GM18508 (cell line): ENCODE results near the gene GNG2.

Source experiments
- ATAC-seq: cut with Tn5 transposase; IDR thresholded peaks from one replicate; pipeline ENCODE4 v1.9.1; 2021; ENCODE audit warnings: moderate number of reproducible peaks; ENCODE audit not compliant: insufficient read depth, unreplicated experiment

The GNG2 gene

GRCh38 chr14:51938137-51938536 is 77.7 kb downstream of the GNG2 start:
- ATAC-seq: no peak

- no peak for ATAC-seq
Measured at GRCh38 chr14:51938821-51939220, 78.4 kb downstream of the GNG2 start.

- ATAC-seq: no peak
Measured at GRCh38 chr14:51939226-51939625, 78.8 kb downstream of the GNG2 start.

DNA sequence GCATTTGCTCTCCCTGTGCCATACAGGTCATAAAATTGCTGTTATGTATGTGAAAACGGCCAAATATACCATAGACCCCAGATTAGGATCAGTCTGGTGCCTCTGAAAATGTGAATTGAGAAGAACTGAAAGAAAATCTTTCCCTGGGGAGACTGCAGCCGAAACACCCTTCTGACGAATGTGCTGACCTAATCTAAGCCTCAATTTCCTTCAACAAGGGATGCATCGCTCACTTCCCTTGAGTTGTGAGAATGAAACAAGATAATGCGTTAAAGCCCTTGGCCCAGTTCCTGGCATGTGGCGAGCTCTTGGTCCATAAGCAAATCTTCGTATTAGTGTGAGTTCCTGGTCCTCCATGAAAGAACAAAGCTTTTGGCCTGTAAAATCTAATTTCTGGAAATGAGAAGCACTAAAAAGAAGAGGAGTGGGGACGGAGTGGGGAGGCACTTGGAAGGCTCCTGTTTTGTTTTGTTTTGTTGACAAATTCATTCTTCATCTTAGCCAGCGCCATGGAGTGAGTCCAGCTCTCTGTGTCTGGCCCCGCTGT is 79.4 kb downstream of the GNG2 start:
- no peak for ATAC-seq

- no peak for ATAC-seq
Measured at GRCh38 chr14:51942971-51943370, 82.6 kb downstream of the GNG2 start.

GRCh38 chr14:51950007-51950406 is 89.6 kb downstream of the GNG2 start:
- no peak for ATAC-seq

- no peak for ATAC-seq
Measured at GRCh38 chr14:51951656-51952055, 91.2 kb downstream of the GNG2 start.

- no peak for ATAC-seq
Measured at GRCh38 chr14:51954031-51954430, 93.6 kb downstream of the GNG2 start.

- no peak for ATAC-seq
Measured at GRCh38 chr14:51954657-51955056, 94.2 kb downstream of the GNG2 start.

GRCh38 chr14:51957950-51958349 is 97.5 kb downstream of the GNG2 start:
- no peak for ATAC-seq

DNA sequence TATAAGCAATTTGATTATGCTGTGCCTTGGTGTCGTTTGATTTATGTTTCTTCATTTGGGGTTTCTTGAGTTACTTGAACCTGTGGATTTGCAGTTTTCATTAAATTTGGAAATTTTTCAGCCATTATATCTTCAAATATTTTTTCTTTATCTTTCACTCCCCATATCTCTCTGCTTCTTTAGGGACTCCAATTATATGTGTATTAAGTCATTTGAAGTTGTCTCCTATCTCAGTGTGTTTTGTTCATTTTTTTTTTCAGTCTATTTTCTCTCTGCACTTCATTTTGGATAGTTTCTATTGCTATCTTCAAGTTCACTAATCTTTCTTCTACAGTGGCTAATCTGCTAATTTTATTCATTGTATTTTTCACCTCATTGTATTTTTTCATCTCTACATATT is 99.5 kb downstream of the GNG2 start:
- no peak for ATAC-seq

GRCh38 chr14:51960866-51961265 is 100.5 kb downstream of the GNG2 start:
- no peak for ATAC-seq

DNA sequence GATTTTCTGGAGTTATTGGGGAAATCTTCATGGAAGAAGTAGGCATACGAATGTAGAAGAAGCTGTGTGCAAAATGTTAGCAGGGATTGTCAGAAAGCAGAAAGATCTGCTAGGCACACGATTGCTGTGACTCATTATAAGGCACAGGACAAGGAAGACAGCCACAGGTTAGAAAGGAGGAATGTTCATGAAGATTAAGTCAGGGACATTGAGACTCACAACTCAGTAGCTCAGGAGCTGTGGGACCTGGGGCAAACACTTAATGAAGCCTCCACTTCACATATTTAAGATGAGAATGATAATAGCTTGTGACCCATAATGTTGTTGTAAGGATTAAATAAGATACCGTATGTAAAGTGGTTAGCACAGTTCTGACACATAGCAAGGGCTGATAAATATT is 102.3 kb downstream of the GNG2 start:
- no peak for ATAC-seq

DNA sequence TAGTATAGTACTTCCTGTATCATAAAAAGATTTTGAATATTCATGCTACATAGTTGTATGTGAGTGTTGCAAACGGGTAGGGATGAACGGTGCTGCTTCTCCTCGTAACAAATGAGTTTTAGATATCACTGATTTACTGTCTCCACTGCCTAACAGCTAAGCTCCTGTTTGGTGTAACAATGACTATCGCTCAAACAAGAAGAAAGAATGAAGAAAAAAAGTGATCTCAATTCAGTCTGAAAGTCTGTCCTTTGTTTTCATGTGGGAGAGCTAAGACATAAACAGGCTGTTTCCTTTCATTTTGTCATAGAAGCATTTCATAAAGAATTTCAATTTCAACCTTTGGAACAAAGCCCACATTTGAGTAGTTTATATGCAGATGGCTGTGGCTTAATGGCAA is 102.9 kb downstream of the GNG2 start:
- no peak for ATAC-seq

GRCh38 chr14:51967521-51967920 is 107.1 kb downstream of the GNG2 start:
- no peak for ATAC-seq

- no peak for ATAC-seq
Measured at GRCh38 chr14:51969852-51970540, 109.6 kb downstream of the GNG2 start.

- no peak for ATAC-seq
Measured at GRCh38 chr14:51972566-51972965, 112.2 kb downstream of the GNG2 start.

DNA sequence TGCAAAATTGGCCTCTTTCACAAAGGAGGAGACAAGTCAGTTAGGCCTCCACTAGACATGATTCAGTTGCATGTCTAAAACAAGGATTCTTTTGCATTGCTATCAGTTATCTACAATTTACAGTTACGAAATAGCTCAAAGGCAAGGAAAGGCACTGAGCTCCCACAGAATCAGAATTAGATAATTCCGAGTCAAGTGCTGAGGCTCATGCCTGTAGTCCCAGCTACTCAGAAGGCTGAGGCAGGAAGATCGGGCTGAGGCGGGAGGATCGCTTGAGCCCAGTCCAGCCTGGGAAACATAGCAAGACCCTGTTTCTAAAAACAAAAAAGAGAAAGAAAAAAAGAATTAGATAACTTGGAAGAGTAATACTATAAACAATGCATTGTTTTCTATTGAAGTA is 116.7 kb downstream of the GNG2 start:
- no peak for ATAC-seq

DNA sequence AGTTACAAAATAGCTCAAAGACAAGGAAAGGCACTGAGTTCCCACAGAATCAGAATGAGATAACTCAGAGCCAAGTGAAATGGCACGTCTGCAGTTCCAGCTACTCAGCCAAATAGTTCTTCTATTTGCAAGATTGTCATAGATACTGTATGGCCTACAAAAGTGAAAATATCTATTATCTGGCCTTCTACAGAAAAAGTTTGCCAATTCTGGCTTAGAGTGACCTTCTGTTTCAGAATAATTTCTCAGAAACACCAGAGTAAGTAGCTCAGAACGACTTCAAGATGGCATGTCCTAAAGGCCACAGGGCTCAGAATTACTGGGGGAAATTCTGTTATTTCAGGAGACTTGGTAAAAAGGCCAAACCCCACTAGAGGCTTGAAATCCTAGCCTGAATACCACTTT is 118.3 kb downstream of the GNG2 start:
- ATAC-seq: no peak

DNA sequence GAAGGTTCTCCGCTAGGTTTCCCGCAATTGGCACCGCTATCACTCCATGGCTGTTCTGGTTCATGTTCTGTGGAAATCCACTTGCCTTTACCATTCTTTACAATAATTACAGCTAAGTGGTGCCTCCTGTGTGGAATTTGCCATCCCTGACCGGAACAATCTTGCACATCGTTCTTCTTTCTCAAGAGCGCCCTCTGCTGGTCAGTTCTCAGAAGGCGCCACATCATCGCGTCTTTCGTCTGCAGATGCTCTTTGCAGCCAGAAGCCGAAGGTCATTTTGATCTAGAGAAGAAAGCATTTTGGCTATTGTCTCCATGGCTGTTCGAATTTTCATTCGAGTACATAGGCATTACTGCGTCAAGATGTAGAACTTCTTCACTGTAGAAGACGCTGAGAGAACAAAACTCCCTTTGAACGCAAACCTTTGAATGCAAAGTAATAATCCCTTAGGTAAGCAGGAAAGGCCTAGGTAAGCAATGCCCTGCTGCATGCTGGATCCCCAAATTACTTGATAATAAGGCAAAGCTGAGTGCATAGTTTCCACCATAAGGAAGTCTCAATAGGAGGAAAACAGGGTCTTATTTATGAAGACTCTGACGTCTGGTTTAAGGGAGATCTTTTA is 118.8 kb downstream of the GNG2 start:
- ATAC-seq: no peak

DNA sequence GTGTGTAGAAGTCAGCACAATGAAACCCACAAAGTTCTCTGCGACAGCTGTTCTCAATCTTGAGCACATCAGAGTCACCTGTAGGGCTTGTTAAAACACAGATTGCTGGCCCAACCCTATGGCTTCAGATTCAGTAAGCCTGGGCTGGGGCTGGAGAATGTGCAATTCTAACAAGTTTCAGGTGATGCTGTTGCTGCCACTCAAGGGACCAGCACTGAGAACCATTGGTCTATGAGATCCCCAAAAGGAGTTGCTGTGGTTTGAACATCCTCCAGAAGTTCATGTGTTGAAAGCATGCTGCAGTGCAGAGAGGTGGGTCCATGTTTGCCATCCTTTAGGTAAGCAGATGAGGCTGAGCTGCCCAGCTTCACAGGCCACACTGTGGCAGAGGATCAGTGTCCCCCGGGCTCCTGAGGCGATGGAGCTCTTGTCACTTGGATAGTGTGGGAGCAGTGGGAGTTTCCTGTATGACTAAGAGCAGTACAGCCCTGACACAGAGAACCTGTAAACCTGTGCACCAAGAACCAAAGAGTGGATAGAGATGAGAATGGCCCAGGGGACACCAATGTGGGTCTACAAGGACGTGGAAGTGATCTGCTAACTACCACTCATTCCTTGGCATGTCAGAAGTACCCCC is 120.9 kb downstream of the GNG2 start:
- ATAC-seq: no peak

GRCh38 chr14:51988221-51988620 is 127.8 kb downstream of the GNG2 start:
- no peak for ATAC-seq
